Measurements from ENCODE around the gene EN1.

Gene EN1

DNA sequence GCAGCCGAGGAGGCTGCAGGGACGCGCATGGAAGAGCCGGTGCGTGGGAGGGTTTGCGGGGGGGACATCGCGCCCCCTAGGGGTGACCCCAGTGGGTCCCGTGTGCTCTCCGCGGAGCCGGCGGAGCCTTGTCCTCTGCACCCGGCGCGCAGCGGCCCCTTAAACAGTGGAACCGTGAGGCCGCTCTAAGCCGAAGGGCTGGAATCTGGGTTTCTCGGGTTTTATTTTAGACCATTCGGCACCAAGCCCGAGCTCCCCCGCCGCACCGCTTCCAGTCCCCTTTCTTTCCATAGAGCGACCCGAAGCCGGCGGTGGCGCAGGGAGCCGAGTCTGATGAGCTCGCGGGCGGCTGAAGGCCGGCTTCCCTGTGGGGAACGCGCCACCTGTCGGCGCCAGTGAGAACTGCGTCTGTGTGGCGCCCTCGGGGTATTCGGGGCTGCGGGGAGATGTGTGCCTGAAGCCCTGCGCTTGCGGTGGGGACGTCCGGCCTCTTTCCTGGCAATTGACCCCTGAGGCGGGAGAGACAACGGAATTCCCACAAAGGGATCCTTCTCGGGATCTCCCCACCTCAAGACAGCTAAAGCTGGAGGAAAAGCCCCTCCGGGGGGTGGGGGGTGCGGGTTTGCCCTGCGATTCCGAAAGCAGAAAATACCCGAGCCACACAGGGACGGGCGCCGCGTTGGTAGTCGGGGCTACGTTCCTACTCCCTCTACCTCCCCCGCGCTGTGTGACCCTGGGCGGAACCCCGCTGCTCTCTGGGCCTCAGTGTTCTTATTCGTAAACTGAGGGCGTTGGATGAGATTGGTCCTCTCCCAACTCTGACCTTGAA lies 8.2 kb upstream of the EN1 start:
- DNase-seq: peak; percentile 94

DNA sequence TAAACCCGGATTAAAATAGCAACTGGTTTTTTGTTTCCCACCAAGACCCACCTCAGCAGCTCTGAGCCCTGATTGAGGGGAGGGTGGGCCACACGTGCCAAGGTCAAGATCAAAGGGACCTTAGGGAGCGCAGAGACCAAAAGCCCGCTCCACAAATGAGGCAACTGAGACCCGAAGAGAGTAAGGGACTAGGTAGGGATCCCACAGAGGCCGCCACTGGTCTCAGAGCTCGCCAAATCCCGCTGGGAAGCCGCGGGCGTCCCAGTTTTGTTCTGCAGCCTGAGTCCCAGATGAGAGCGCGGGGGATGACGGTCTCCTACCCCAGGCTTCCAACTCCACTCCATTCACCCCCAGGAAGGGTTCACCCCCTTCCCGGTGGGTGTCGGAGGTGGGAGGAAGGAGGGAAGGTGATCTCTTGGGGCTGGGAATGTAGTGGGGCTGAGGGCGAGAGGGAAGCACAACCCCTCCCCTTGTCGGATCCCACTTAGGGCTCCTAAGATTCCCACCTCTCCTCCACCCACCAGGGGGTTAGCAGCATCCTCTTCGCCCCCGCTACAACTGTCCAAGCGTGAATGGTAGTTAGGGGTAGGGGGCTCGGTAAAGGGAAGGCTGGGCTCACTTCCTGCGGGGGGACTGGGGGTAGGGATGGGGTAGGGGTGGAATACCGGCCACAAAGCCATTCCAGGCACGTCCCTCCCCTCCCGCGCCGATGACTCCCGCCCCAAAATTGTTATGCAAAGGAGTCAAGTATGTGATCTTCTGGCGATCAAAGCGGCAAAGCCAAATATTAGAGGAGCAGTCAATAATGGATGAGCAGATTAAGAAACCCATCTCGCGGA lies 7.3 kb upstream of the EN1 start:
- peak; percentile 85 for DNase-seq

DNA sequence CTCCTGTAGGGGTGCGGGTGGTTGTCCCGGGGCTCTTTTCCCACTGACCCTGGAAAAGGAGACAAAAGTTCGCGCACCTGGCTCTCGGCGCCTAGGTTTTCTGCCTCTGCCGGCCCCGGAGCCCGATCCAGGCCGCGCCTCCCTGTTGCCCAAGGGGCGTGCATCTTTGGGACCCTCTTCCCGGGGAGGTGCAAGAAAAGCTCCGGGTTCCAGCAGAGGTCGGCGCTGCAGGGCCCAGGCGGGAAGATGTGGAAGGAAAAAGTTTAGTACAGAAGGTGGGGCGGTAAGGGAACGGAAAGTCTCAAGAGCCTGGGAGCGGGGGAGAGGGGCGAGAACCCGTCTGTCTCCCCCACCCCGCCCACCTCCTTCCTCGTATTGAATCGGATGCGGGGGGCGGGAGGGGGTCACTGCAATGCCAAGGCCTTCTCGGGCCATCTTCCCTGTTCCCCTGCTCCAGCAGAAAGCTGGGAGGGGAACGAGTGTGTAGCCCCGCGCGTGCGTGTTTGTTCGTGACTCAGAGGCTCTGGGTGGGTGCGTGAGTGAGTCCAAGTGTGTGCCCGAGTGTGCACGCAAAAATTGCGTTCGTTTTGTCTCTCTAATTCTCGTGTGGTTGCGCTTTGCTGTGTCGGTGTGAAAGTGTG lies 6.3 kb upstream of the EN1 start:
- DNase-seq: peak; percentile 62

DNA sequence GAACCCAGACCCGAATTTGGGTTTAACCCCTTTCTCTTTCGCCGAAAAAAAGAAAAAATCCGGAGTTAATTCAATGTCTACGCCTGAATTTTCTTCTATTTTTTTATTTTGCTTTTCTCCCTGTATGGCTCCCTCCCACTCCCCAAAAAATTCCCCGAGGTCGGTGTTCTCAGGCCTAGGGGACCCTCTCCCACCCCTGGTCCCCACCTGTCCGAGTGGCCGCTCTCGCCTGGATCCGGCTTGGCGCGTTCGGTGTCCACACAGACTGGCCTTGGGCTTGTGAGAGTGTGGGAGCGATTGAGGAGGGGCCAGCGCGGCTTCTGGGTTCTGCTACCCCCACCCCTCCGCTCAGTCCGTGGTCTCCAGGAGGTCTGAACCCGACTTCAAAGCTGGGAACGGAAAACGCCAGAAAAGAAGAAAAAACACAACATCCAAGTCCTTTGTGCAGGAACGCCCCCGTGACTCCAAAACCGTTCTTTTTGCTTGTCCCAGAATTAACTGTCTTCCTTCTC lies 5.7 kb upstream of the EN1 start:
- no peak for DNase-seq

DNA sequence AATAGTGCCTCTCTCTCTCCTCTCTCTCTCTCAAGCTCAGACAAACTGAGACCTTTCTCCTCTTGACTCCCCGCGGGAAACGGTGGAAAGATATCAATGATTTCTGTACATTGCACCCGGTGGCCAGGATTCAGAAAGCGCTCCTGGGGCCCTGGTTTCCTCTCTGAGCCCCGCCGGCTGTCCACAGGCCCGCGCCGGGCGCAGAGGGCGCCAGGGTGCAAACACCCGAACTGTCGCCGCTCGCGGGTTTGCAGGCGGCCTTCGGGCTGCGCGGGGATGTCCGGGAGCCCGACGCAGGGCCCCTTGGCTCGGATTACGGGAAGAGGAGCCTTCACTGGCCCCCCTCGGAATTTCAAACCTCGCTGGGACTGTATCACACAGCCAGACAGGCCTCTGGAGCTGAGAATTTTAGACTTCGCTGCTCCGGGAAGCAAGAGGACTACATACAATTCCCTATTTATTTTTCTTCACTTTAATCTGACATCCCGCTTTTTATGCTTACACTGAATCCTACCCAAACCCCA lies 5.2 kb upstream of the EN1 start:
- DNase-seq: peak; percentile 55

DNA sequence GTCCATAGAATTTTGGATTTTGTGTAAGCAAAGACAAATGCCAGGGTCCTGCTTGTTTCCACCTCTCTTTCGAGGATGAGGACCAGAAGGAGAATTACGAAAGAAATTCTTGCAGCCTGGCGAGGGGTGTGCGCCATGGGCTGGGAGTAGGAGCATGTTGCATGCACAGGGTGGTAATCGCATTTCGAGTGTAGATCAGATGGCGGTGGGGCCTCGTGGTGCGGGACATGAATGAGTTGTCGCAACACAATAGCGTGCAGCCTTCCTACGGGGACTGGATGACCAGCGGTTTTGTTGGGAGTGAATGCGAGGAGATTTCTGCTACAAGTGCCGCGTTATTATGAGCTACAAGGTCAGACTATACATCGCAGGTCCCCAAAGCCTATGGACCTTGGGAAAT lies 4.2 kb upstream of the EN1 start:
- DNase-seq: no peak

DNA sequence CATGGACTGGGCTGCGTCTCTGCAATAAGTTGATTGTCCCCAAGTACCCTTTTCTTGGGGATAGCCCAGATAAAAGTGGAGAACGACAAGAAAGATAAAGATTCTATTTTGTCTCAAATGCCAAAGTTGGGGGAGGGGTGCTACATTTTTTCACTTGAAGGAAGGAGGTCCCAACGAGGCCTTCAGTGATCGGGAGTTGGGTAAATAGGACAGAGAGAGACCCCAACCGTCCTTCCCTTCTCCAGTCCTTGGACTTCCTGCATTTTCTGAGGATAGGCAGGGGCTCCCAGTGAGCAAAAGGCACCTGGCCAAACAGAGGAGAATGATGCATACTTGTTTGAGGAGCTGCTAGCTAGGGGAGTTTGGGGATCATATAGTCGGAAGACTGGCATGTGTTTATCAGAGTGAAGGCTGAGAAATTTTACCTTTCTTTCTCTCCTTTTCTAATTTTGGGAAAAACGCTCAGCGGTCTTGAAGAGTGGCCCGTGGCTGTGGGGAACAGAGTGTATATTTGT lies 3.5 kb upstream of the EN1 start:
- no peak for DNase-seq

DNA sequence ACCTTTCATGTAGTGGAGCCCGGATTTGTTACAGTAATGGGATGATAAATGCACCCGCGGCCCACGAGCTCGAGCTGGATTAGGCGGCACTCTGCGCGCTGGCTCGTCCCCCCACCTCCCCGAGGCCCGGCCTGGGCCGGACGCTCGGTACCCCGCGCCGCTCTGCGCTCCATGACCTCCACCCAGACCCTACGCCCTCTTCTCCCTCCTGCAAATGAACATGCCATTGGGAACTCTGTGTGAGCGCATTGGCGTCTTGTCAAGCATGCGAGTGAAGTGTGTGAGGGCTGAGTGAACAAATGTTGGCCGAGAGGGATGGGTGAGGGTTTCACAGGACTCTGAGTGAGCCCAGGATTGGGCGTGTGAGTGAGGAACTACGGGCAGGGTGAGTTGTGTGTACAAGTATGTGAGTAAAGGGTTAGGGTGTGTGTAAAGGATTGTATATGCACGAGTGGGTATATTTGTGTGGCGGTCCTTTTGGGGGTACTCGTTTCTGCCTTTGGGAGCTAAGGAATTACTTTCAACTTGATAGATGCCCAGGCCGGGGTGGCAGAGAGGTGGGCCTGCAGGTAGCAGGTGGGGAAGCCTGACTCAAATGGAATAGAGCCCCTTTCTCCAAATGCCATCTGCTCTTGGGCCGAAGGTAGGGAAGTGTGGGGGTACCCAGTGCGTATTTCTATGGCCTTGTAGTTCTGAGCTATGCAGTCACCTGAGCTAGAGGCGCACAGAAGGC lies 2.9 kb upstream of the EN1 start:
- DNase-seq: peak; percentile 62

DNA sequence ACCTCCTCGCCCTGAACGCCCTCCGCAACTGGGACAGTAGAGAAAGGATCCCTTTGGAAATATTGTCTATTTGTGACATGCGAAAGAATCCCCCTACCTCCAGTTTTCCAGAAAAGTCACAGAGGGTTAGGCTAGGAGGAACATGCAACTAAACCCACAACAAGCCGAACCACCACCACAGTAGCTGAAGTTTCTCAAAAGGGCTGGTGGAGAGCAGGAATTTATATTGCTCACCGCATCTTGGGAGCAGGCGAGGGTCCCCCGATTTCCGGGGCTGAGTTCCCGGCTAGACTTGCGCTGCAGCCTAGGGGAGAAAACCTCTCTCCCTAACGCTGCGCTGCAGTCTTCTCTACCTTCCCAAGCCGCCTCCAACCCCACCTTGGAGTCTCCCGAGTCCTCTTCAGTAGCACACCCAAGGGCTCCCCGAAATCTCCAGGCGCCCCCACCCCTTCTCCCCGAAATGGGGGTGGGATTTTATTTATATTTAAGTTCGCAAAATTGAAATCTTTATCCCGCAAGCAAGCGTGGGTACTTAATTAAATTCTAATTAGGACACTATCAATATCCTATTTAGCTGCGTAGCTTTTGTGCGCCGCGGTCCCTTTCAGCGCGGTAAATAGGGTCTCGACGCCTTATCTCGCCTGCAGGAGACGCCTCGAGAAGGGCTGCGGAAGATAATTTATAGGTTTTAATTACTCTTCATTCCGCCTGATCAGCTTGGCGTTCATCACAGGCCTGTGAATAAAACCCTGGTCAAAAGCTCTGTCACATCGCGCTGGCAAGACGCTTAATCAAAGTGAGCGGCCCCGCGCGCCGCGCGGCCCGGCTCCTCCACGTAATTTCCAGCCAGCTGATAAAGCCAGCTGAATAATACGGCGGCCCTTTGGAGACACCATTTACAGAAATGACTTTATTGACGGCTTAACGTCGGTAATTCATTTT lies 2.0 kb upstream of the EN1 start:
- no peak for DNase-seq

DNA sequence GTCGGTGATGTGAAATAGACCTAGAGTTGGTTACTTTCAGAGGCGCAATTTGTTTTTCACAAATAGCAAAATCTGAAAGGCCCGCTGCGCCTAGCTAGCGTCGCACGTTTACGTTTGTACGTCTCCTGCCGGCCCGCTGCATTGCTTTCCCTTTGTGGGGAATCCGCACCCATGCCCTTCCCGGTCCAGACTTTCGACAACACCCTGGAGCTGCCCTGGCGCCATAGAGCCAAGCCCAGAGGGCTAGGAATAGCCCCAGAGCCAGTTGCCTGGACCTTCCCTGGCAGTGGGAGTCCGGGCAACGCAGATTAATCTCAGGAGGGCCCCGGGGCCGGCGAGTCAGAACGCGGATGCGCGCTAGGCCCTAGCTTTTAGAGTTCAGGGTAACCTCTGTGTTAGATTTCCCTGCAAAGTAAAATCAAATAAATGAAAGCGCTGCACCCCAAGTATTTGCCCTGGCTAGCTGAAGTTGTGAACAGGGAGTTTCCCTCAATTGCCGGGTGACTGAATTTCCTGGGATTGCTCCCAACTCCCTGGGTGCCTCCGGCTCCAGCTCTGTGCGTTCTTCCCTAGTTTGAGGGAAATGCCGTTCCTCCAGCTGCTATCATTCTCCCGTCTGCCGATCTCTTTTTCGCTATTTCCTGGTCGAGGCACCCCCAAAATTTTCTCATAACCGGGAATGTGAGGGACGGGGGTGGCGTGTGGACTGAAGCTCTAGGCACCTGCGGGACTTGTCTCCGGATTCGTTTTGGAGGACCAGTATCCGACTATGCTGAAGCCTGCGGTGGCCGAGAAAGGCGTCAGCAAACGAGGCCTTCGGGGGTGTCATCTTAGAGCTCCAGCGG lies 1.2 kb upstream of the EN1 start:
- DNase-seq: no peak

DNA sequence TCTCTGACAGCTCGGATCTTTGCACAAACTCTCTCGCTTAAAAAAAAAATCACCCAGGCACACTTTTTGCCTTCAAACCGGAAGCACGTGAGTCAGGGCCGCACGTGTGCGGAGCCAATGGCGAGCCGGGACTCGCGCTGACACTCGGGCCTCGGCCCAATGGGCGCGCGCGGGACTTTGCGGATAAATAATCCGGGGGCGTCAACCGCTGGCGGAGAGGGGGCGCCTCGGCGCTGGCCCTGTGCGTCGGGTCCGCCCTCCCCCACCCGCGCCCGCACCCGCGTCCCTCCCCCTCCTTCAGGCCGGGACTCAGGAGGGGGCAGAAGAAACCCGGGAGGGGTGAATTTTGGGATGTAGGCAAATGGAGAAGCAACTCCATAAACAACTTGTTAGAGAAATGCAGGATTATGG lies 319 bp upstream of the EN1 start:
- DNase-seq: peak; percentile 99

DNA sequence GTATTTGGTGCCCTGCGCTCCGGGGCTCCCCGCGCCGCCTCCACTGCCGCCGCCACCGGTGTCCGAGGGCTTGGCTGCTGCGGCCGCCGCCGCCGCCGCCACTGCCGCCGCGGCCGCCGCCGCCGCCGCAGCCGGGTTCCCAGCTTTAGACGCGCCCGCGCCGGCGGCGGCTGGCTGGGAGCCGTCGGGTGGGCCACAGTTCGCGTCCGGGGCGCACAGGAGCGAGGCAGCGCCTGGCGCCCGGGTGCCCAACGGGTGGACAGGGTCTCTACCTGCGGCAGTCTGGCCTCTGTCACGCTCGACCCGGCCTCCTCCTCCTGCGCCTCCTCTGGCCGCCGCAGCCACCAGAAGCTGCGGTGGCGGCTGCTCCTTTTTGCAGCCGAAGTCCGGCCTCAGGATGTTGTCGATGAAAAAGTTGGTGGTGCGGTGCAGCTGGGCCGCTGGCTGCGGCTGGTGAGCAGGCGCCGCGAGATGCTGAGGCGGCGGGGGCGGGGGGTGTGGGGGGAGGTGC lies 951 bp downstream of the EN1 start:
- DNase-seq: peak; percentile 64

DNA sequence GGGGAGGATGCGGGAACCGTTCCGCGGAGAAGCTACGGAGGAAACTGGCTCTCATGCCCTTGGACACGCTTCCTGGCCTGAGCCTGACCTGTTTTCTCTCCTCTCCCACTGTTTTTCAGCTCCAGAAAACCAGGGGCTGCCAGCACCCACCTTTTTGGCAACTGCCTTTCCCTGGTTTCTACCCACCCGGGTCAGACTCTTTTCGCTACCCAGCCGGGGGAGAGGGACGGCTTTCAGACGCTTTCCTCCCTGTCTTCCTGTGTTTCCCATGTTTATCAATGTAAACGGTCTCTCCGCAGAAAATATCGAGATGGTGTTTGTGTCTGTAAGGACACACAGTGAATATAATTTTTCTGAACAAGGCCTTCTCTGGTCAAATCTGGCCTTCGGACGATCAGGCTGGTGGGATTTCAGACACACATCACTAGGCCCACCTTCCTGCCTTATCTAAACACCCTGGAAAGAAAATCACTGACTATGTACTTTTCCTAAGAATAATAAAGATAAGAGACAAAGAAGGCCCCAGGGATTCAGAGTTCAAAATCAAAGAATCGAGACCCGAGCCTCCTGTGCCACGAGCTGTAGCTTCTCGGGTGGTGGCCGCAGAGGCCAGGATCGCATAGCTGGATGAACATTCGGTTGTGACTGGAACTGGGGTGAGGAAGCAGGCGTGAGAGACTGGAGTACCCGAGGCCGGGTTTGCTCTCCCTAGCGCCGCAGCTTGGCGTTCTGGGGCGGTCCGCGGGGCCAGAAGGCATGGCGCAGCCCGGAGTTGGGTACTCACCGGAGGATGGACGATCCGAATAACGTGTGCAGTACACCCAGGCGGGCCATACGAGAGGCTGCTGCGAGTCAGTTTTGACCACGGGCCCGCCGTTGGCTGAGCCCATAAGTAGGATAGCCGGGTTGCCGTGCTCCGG lies 1.7 kb downstream of the EN1 start:
- DNase-seq: no peak

DNA sequence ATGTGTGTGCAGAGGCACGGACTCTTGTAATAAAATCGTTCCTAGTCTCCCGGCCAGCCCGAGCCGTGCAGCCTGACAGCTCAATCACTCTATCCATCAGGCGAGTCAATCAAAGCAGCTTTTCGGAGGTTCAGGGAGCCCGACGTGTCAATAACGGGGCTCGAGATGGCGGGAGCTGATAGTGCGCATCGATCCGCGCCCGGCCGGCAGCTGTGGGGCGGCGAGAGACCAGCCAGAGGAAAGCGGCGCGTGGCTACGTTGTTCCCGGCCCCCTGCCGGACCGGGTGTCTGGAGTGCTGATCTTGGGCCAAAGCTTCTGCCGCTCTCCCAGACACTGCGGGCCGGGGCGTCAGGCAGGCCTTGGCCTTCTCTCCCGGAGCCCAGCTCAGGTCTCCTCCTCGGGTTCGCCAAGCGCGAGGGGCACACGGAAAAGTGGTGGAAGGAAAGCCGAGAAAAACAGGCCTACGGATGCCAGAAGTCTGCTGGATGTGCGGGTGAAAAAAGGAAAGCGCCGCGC lies 2.4 kb downstream of the EN1 start:
- no peak for DNase-seq

DNA sequence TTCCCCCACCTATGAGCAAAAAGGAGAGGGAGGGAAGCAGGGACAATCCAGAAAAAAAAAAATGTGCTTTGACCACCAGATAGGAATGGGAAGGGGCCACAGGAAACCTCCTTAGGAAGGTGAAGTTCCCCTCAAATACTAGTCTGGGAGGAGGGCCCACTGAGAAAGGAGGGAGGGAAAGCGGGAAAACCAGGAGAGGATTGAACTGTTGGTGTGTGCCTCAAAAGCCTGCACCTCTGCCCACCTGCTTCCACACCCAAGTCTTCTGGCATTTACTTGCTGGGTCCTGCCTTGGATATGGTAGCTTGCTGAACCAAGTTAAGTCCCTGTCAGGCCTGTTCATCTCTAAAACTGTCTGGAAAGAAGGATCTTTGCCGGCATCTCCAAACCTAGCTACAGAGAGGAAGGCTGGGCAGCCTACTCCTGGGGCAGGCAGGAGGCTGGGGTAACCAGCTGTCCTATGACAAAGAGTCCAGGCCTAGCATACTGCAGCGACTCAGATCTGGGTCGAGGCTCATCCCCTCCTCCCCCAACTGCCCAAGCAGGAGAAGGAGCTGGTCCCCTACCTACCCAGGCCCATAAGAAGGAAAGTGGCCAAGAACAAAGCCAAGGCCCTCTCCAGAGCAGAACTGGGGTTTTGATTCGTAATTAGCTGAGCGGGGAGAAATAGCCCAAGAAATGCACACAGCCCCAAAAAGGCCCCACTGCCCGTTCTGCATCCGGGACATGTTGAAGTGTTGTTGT lies 3.0 kb downstream of the EN1 start:
- peak; percentile 63 for DNase-seq

DNA sequence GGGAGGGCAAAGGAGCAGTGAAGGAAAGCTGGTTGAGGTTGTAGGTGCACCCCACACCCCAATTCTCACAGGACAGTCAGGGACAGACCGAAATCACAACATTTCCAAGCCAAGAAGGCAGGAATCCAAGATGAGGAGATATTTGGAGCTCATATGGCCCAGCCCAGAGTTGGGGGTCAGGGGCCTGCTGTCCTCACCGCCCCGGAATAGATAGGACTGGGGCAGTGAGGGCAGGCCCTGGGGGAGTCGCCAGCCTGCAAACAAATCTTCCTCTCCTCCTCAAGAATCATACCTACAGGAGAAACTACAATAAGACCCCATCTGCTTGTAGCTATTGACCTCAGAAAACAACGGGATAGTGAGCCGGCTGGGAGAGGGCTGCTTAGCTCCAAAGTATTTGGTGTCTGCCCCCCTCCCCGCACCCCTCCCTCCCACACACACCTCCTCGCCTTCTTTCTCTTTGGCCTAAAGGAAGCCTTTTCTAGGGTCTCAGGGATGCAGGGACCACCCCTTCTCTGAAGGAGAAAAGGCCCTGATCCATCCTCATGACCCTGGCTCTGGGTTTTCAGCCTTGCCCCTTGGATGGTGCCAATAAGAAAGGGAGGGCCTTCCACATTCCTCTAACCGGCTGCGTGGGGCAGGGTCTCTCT lies 3.8 kb downstream of the EN1 start:
- no peak for DNase-seq
